Spleen (tissue), 11 donors: ENCODE results near the gene ARMH2. TPM values are rescaled to one million over a fixed set of nuclear protein-coding genes. Genes with fewer than 3 reads are reported as not detected.
A peak's percentile ranks its signal among the peaks of the same experiment; 100 is the strongest.

ENCODE experiments used
- DNase-seq: peaks from one replicate; pipeline ENCODE4 v3.0.0-alpha.2; 2020
- H3K27ac ChIP-seq, 8 donors: fragments of 200-600 bp; sonication (generic) in 7 of 8; 1 replicate in 4 of 8; 2 replicates in 4 of 8; pipeline versions ENCODE4 v1.5.0 to v1.8.0; 2016 to 2021; ENCODE audit warnings: inconsistent platforms in 4 of 8, mild to moderate bottlenecking in 4 of 8, moderate library complexity in 1 of 8
- H3K27me3 ChIP-seq, 7 donors: fragments of 200-600 bp; sonication (generic) in 6 of 7; replicated peaks in 1 of 7; 1 replicate in 4 of 7; 2 replicates in 3 of 7; pipeline versions ENCODE4 v1.5.0 to v1.8.0; 2016 to 2021; ENCODE audit warnings: inconsistent platforms in 3 of 7, mild to moderate bottlenecking in 1 of 7
- H3K36me3 ChIP-seq, 6 donors: fragments of 200-600 bp; sonication (generic) in 5 of 6; 1 replicate in 4 of 6; 2 replicates in 2 of 6; pipeline versions ENCODE4 v1.5.0 to v1.8.0; 2016 to 2021; ENCODE audit warnings: inconsistent platforms in 2 of 6
- H3K4me1 ChIP-seq, 6 donors: fragments of 200-600 bp; sonication (generic) in 5 of 6; 1 replicate in 3 of 6; 2 replicates in 3 of 6; pipeline versions ENCODE4 v1.5.0 to v1.8.0; 2016 to 2021; ENCODE audit warnings: inconsistent platforms in 3 of 6
- H3K4me3 ChIP-seq, 8 donors: fragments of 200-600 bp; sonication (generic) in 7 of 8; 1 replicate in 4 of 8; 2 replicates in 4 of 8; pipeline versions ENCODE4 v1.5.0 to v1.8.0; 2016 to 2021; ENCODE audit warnings: inconsistent platforms in 4 of 8, mild to moderate bottlenecking in 4 of 8, moderate library complexity in 2 of 8
- H3K9me3 ChIP-seq, 8 donors: fragments of 200-600 bp; sonication (generic) in 7 of 8; 1 replicate in 4 of 8; 2 replicates in 4 of 8; pipeline versions ENCODE4 v1.5.0 to v1.8.0; 2016 to 2021; ENCODE audit warnings: inconsistent platforms in 4 of 8
- POLR2A ChIP-seq, 3 donors: fragments of 450-650 bp; IDR thresholded peaks; one replicate each; pipeline ENCODE4 v1.5.1; 2017; ENCODE audit warnings: antibody characterized with exemption in 3 of 3, mild to moderate bottlenecking in 1 of 3
- POLR2AphosphoS5 ChIP-seq, 3 donors: sonication (generic); formaldehyde crosslinking; IDR thresholded peaks; one replicate each; pipeline ENCODE4 v1.5.1; 2017; ENCODE audit warnings: antibody characterized with exemption in 3 of 3
- WGBS, 5 donors: extraction: QIAGEN DNeasy Blood & Tissue Kit in 3 of 5; methylation state at CpG; one replicate each; pipeline versions ENCODE4 v1.1.5 to v1.1.7; 2013 to 2018; 5-methylcytosine and 5-hydroxymethylcytosine counted together
- intact Hi-C: fragments of 100-400 bp; cut with DNase I; formaldehyde crosslinking; loops from one replicate; pipeline ENCODE4 v1.15.0; 2023; ENCODE audit warnings: low total_unique reads
- polyA plus RNA-seq, 3 donors: library from polyadenylated mRNA; stranded (reverse); fragments of 200-250 nt; gene quantifications; one replicate each; pipeline ENCODE4 v1.2.1, GENCODE V29; 2013
- total RNA-seq, 7 donors: library from RNA; depleted of rRNA in 3 of 7; stranded (reverse); fragments of >200 nt in 3 of 7; fragmentation: NEBNext Ultra II Directional in 4 of 7; extraction: Animal tissue kit (Norgen Biotek cat#: 25700) in 4 of 7; gene quantifications; one replicate each; pipeline versions ENCODE4 v1.1.0 to v1.2.1, GENCODE V29; 2016 to 2021
- TF ChIP-seq, protein P1 (sequence below), 11 experiments: fragments of 200-600 bp in 7 of 11; fragments of 450-650 bp in 4 of 11; sonication (generic) in 4 of 11; IDR thresholded peaks in 8 of 11; conservative IDR thresholded peaks in 3 of 11; 1 replicate in 7 of 11; 2 replicates in 4 of 11; pipeline versions ENCODE4 v1.4.0 to v1.8.0; 2016 to 2021; ENCODE audit warnings: antibody characterized with exemption in 11 of 11, inconsistent platforms in 4 of 11, mild to moderate bottlenecking in 1 of 11
- donor health status: healthy with polysubstance abuse.
- donor health status: DM: no; HTN: no; CAD: no; lungs with moderate emphysema.
- donor health status: DM: no; HTN: no; CAD: no.
- donor health status: Bipolar disorder and iron deficiency.
- donor health status: healthy.
- donor health status: DM: no; HTN: no; CAD: no.
- donor health status: DM: yes; HTN: yes; CAD: no.

Gene ARMH2
- total and polyA plus RNA-seq, 10 donors: 0.35 to 3.0 (median 1.2) TPM; not detected in 4

DNA sequence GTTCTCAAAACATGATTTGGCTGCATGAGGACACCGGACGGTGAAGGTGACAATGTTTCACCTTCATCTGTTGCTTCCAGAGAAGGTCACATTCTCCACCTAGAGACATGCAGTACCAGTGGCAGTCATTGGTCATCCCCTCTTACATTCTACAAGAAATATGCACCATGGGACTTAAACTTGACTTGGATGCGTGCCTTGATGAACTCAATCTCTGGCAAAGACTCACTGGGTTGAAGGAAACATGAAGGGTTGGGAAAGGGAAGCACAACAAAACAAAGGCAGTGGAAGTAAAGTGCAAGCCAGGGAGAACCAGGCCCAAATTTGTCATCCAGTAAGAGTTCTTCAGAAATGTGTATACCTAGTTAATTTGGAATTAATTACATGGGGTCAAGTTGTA, 39.4 kb upstream of the ARMH2 start:
- no peak for DNase-seq
- H3K9me3 ChIP-seq: no peaks in the 10 kb centered on the region
- peaks cover 0 to 98% (median 48%) of the 10 kb centered on the region in 6 donors for H3K36me3 ChIP-seq
- intact Hi-C loops: no loop called here
- peaks cover 0 to 59% (median 14%) of the 10 kb centered on the region in 6 donors for H3K4me1 ChIP-seq
- H3K4me3 ChIP-seq: no peak overlapping the region
- 95 to 99% (median 96%) methylated on average over 3 of the region's 3 CpGs for WGBS, 5 donors
- peak in 1 of 3 donors; percentile 26 for TF ChIP-seq POLR2AphosphoS5 (IDR thresholded peaks at IDR 0.05)
- TF ChIP-seq, protein P1, sequence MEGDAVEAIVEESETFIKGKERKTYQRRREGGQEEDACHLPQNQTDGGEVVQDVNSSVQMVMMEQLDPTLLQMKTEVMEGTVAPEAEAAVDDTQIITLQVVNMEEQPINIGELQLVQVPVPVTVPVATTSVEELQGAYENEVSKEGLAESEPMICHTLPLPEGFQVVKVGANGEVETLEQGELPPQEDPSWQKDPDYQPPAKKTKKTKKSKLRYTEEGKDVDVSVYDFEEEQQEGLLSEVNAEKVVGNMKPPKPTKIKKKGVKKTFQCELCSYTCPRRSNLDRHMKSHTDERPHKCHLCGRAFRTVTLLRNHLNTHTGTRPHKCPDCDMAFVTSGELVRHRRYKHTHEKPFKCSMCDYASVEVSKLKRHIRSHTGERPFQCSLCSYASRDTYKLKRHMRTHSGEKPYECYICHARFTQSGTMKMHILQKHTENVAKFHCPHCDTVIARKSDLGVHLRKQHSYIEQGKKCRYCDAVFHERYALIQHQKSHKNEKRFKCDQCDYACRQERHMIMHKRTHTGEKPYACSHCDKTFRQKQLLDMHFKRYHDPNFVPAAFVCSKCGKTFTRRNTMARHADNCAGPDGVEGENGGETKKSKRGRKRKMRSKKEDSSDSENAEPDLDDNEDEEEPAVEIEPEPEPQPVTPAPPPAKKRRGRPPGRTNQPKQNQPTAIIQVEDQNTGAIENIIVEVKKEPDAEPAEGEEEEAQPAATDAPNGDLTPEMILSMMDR (IDR thresholded peaks at IDR 0.05 in 8 of 11, conservative IDR thresholded peaks at IDR 0.05 in 3 of 11): no peak
- no peak for TF ChIP-seq POLR2A (IDR thresholded peaks at IDR 0.05)
- no peaks in the 10 kb centered on the region for H3K27me3 ChIP-seq
- H3K27ac ChIP-seq: peak overlapping the region in 1 of 8 donors; percentile 24

DNA sequence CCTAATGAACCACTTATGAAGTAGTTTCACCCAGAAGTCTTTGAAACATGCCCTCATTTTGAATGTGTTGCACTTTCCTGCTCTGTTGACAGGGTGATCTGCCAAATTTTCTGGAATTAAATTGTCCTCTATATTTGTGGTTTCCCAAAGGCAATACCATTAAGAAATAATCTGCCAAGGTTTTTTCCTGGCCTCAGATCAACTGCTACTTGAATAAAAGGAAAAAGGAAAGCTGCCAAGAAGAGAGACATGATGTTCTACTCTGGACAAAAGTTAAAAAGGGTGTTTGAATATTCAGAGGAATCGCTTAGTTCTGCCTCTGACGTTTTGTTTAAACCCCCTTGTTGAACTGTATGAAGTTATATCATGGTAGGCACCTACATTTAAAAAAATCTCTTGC, 37.4 kb upstream of the ARMH2 start:
- no peaks in the 10 kb centered on the region for H3K27me3 ChIP-seq
- WGBS, 5 donors: 56 to 70% (median 69%) methylated on average over 2 of the region's 2 CpGs
- no peak for DNase-seq
- H3K9me3 ChIP-seq: no peaks in the 10 kb centered on the region
- TF ChIP-seq POLR2A (IDR thresholded peaks at IDR 0.05): no peak
- peaks cover 0 to 47% (median 13%) of the 10 kb centered on the region in 6 donors for H3K4me1 ChIP-seq
- H3K36me3 ChIP-seq: peaks cover 0 to 98% (median 54%) of the 10 kb centered on the region in 6 donors
- intact Hi-C loops: no loop called here
- no peak overlapping the region for H3K4me3 ChIP-seq
- peak overlapping the region in 6 of 8 donors; percentile 24 to 48 (median 36) for H3K27ac ChIP-seq

DNA sequence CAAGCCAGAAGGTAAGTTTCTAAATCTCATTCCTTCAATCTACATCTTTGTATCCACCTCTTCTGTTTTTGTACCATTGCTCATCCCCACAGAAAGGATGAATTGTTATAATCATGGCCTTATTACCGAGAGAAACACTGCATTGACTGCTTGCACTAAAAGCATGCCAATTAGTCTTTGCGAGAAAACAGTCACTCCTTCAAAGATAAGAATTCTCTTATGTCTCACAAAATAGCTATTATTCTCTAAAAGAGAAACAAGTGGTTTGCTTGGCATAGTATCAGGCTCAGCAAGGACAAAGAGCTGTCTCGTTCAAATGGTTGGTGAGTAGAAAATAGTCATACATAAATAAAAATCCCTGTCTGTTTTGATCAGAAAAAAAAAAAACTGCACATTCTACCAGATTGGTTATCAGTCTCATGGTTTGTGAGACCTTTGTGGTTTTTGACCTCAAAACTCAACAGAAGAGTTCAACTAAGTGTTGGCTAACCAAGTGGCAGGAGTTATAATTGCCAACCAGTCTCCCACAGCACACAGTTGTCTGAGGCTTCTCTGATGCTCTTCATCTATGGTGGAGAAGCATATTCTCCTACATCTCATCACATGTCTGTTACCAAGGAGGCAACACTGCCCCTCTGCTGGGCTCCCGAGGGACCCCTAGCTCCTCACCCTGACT, 35.1 kb upstream of the ARMH2 start:
- TF ChIP-seq POLR2AphosphoS5 (IDR thresholded peaks at IDR 0.05) (peak in 1 of 3 donors; percentile 21), POLR2A (IDR thresholded peaks at IDR 0.05) (no peak)
- TF ChIP-seq, protein P1 (IDR thresholded peaks at IDR 0.05 in 8 of 11, conservative IDR thresholded peaks at IDR 0.05 in 3 of 11): no peak
- Histone ChIP-seq H3K9me3 (no peaks in the 10 kb centered on the region), H3K36me3 (peaks cover 0 to 98% (median 63%) of the 10 kb centered on the region in 6 donors), H3K27me3 (no peaks in the 10 kb centered on the region), H3K4me3 (no peak overlapping the region), H3K4me1 (peaks cover 0 to 30% (median 11%) of the 10 kb centered on the region in 6 donors), H3K27ac (no peak overlapping the region)
- no peak for DNase-seq
- intact Hi-C loops: no loop called here
- 85 to 95% (median 88%) methylated on average over 4 of the region's 4 CpGs for WGBS, 5 donors

- TF ChIP-seq POLR2AphosphoS5 (IDR thresholded peaks at IDR 0.05): no peak
- TF ChIP-seq, protein P1 (IDR thresholded peaks at IDR 0.05 in 8 of 11, conservative IDR thresholded peaks at IDR 0.05 in 3 of 11): no peak
- no peak for TF ChIP-seq POLR2A (IDR thresholded peaks at IDR 0.05)
- Histone ChIP-seq H3K4me3 (no peak overlapping the region), H3K27me3 (no peaks in the 10 kb centered on the region), H3K36me3 (peaks cover 0 to 98% (median 69%) of the 10 kb centered on the region in 6 donors), H3K27ac (no peak overlapping the region), H3K9me3 (no peaks in the 10 kb centered on the region), H3K4me1 (peaks cover 0 to 30% (median 11%) of the 10 kb centered on the region in 6 donors)
- intact Hi-C loops: no loop called here
- DNase-seq: no peak
- WGBS, 5 donors: 97 to 100% (median 98%) methylated on average over 1 of the region's 1 CpG
Observed at GRCh38 chr6:24832794-24833193, 34.1 kb upstream of the ARMH2 start.
